ENCODE measurements around the gene TKTL1. TPM values are rescaled to one million over a fixed set of nuclear protein-coding genes. Genes with fewer than 3 reads are reported as not detected.

Gene TKTL1
- total and polyA plus RNA-seq, 5 experiments from 2014 or later, result 1.1 to 56.4 (median 38.8) TPM

DNA sequence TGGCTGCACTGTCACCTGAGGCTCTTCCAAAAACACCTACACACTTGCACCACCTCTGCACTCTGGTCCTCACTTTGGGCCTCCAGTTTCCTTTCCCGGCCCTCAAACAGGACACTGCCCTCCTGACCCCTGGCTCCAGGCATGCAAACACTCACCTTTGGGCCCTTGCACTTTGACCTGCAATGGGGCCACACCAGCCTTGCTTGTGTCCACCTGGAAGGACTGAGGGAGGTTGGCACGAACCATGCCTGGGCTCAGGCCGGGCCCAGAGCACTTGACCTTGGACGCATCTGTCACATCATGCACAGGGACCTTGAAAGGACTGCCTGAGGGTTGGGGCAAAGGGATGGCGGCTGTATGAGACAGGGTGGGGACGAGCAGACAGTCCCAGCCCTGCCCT, 63.2 kb downstream of the TKTL1 start:
- peak overlapping the region in 3 of 10 donors; percentile 10 to 66 (median 56) for H3K4me3 Mint-ChIP-seq
- POLR2A ChIA-PET, result interaction anchor here (4.3 kb wide), 1 partner anchor 11 kb away, joined by 18 read pairs; no protein-coding TSS in a partner anchor
- ATAC-seq, result no peak
- H3K36me3 Mint-ChIP-seq, result peaks cover 0 to 52% (median 0%) of the 10 kb centered on the region in 3 donors
- DNase-seq, result no peak
- H3K4me1 Mint-ChIP-seq, result peaks cover 5 to 41% (median 17%) of the 10 kb centered on the region in 4 donors
- no peaks in the 10 kb centered on the region for H3K27me3 Mint-ChIP-seq
- peak overlapping the region in 5 of 10 donors; percentile 67 to 81 (median 74) for H3K27ac Mint-ChIP-seq
- no peaks in the 10 kb centered on the region for H3K9me3 Mint-ChIP-seq

DNA sequence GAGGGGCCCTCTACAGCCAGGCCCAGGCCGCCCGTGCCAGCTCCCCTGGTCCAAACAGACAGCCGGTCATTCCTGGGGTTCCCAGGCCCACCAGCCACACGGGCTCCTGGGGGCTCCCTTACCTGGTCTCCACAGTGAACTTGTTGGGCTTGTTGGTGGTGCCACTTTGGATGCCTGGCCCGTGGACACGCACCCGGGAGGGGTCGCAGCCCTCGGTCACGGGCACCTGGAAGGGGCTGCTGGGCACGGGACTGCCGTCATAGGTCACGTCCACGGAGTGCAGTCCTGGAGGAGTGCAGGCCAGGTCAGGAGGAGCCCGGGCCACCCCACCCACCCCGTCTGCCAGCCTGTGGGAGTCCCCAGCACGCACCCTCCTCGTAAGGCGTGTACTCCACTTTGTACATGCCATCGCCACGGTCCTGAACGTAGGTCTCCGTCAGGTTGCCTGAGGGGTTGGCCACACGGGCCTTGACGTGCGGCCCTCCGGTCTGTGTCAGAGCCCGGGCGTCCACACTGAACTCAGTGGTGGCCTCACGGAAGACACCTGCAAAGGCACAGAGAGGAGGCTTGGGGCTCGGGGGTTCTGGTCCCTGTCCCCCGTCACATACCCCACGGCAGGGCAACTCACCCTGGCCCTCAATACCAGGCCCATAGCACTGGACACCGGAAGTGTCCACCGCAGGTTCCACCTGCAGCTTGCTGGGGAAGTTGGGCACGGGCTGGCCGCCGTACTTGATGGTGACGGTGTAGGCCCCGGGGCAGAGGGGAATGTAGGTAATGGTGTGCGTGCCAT, 64.0 kb downstream of the TKTL1 start:
- Mint-ChIP-seq H3K9me3 (no peaks in the 10 kb centered on the region), H3K27ac (peak overlapping the region in 2 of 10 donors; percentile 10 to 34), H3K36me3 (peaks cover 0 to 55% (median 0%) of the 10 kb centered on the region in 3 donors), H3K27me3 (no peaks in the 10 kb centered on the region), H3K4me3 (no peak overlapping the region), H3K4me1 (peaks cover 5 to 41% (median 15%) of the 10 kb centered on the region in 4 donors)
- POLR2A ChIA-PET, result interaction anchor here (4.3 kb wide), 1 partner anchor 11 kb away, joined by 18 read pairs; no protein-coding TSS in a partner anchor
- ATAC-seq (no peak), DNase-seq (peak in 1 of 10 donors; percentile 26)

DNA sequence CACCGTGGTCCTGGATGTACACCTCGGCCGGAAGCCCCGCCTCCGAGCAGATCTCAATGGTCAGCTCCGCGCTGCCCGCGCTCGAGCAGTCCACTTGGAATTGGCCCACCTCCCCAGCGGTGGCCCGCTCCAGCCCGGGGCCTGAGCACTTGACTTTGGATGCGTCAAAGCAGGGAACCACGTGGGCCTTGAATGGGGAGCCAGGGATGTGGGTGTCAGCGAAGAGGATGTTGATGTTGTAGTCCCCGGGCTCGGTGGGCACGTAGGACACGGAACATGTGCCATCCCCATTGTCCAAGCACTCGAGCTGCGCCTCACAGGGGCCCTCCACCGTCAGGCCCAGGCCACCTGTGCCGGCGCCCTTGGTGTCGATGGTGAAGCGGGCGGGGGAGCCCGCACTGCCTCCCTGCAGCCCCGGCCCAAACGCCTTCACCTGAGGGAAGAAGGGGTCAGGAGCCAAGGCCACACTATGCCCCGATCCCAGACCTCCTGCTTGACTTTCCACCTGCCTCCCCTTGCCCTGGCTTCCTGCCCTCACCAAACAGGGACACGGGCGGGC, 64.6 kb downstream of the TKTL1 start:
- Mint-ChIP-seq H3K27me3 (no peaks in the 10 kb centered on the region), H3K4me3 (peak overlapping the region in 1 of 10 donors; percentile 42), H3K36me3 (peaks cover 0 to 60% (median 0%) of the 10 kb centered on the region in 3 donors)

DNA sequence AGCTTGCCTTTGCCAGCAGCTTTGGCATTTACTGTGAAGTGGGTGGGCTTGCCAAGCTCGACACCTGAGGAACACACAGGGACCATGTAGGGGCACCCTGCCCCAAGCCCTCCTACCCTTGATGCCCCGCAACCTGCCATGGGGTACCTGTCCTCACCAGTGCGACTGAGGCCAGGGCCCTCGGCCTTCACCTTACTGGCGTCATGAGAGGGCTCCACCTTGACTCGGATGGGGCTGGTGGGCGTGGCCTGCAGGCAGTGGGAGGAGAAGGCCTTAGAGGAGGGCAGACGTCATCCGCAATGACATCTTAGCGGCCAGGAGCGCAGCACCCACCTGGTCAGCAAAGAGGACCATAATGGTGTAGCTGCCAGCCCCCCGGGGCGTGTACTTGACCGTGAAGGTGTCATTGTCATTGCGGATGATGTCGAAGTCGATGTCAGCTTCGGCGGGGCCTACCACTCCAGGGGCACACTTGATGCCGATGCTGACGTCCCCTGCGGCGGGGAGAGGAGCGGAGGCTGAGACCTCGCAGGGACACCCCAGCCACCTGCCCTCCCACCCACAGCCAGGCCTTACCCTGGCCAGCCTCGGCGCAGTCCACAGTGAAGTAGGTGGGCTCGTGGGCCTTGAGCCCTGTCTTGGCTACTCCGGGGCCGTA, 66.6 kb downstream of the TKTL1 start:
- Mint-ChIP-seq H3K9me3 (no peaks in the 10 kb centered on the region), H3K27ac (peak overlapping the region in 1 of 10 donors; percentile 29), H3K27me3 (no peaks in the 10 kb centered on the region), H3K4me3 (no peak overlapping the region), H3K36me3 (peaks cover 0 to 59% (median 0%) of the 10 kb centered on the region in 3 donors), H3K4me1 (peaks cover 3 to 41% (median 14%) of the 10 kb centered on the region in 4 donors)
- DNase-seq, result peak in 1 of 10 donors; percentile 52
- ATAC-seq, result no peak
- POLR2A ChIA-PET, result interaction anchor here (0.8 to 2.1 kb wide), 6 partner anchors 9 to 17 kb away, joined by 3 to 8 read pairs (median 6); partner anchors contain the start of gene EMD

More for the DNA sequence above, 64.6 kb downstream of the TKTL1 start:
- DNase-seq (peak in 1 of 10 donors; percentile 44), ATAC-seq (no peak)
- Mint-ChIP-seq H3K27ac (peak overlapping the region in 1 of 10 donors; percentile 40), H3K4me1 (peaks cover 5 to 43% (median 15%) of the 10 kb centered on the region in 4 donors), H3K9me3 (no peaks in the 10 kb centered on the region)
- POLR2A ChIA-PET, result interaction anchor here (4.3 kb wide), 1 partner anchor 10 kb away, joined by 18 read pairs; no protein-coding TSS in a partner anchor

DNA sequence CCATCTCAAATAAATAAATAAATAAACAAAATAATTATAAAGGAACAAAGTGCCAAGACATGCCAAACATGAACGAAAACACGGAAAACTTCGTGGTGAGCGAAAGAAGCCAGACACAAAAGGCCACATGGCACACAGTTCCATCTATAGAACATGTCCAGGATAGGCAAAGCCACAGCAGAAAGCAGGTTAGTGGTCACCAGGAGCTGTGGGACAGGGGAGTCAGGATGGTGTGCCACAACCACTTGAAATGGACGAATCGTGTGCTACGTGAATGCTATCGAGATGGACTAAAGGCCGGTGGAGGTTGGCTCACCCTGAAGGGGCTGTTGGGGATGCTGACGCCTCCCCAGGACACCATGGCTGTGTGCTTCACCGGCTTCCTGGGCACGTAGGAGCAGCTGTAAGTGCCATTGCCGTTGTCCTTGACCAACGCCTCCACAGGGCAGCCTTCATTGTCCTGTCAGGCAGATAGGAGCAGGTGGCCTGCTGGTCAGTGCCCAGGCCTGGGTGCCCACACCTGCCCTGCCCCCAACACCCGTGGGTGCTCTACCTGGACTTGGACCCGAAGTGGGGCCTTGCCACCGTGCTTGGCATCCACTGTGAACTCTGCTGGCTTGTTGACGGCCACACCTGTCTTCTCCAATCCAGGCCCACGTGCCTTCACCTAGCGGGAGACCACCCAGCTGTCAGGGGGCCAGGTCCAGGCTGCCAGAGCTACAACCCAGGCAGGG, 68.3 kb downstream of the TKTL1 start:
- Mint-ChIP-seq H3K36me3 (peaks cover 0 to 54% (median 0%) of the 10 kb centered on the region in 3 donors), H3K4me1 (peaks cover 4 to 37% (median 14%) of the 10 kb centered on the region in 4 donors), H3K9me3 (no peaks in the 10 kb centered on the region), H3K4me3 (peak overlapping the region in 1 of 10 donors; percentile 16), H3K27ac (peak overlapping the region in 2 of 10 donors; percentile 20 to 56), H3K27me3 (no peaks in the 10 kb centered on the region)
- ATAC-seq (no peak), DNase-seq (no peak)
- POLR2A ChIA-PET, result interaction anchor here (2.1 kb wide), 1 partner anchor 14 kb away, joined by 6 read pairs; no protein-coding TSS in a partner anchor

DNA sequence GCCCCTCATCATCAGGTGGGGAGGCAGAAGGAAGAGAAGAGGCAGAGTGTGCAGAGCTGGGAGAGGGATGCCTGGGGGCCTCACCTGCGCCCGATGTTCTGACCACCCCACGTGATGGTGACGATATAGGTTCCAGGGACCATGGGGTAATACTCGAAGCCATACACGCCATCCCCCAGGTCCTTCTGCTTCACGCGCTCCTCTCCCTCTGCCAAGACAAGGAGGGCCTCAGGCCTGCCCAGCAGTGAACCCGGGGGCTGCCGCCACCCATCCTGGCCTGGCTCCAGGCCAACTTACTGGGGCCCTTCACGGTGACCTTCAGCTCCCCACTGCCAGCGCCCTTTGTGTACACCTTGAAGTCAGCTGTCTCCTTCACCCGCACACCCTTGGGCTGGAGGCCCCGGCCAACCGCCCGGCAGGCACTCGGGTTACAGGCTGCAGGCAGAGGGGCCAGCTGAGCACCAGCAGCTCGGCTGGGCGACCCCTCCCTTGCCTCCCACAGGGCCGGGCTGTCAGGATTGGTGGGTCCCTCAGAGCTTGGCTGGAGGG, 69.5 kb downstream of the TKTL1 start:
- no peak for DNase-seq
- no peaks in the 10 kb centered on the region for H3K27me3 Mint-ChIP-seq
- peaks cover 0 to 50% (median 0%) of the 10 kb centered on the region in 3 donors for H3K36me3 Mint-ChIP-seq
- POLR2A ChIA-PET, result interaction anchor here (1.0 to 7.1 kb wide), 2 partner anchors 15 to 17 kb away, joined by 3 to 101 read pairs; no protein-coding TSS in a partner anchor
- no peak for ATAC-seq
- peak overlapping the region in 3 of 10 donors; percentile 55 to 78 (median 68) for H3K27ac Mint-ChIP-seq
- H3K4me3 Mint-ChIP-seq, result peak overlapping the region in 1 of 10 donors; percentile 15
- no peaks in the 10 kb centered on the region for H3K9me3 Mint-ChIP-seq
- H3K4me1 Mint-ChIP-seq, result peaks cover 4 to 35% (median 14%) of the 10 kb centered on the region in 4 donors

DNA sequence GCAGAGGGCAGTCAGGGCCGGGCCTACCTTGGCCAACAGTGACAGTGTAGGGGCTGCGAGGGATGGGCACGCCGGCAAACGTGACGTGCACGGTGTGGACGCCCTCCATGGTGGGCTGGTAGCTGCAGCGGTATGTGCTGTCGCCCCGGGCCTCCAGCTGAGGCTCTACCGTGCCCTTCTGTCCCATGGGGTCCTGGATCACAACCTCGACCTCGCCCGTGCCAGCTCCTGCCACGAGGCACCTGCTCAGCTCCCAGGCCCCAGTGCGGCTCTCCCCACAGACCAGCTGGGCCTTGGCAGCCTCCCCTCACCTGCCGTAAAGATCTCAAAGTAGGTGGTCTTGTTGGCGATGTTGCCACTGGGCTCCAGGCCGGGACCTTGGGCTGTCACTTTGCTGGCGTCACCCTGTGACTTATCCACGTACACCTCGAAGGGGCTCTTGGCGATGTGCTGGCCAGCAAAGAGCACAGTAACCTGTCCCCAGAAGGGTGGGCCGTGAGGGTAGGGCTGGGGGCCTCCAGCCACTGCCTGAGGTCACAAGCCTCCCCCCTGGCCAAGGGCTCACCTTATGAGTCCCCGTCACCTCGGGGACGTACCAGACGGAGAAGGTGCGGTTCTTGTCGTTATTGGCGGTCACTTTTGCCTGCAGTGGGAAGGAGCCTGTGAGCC, 70.5 kb downstream of the TKTL1 start:
- POLR2A ChIA-PET, result interaction anchor here (0.7 to 7.1 kb wide), 5 partner anchors 9 to 32 kb away, joined by 3 to 101 read pairs (median 5); partner anchors contain the start of gene RPL10
- Mint-ChIP-seq H3K36me3 (peaks cover 0 to 43% (median 0%) of the 10 kb centered on the region in 3 donors), H3K4me3 (no peak overlapping the region), H3K4me1 (peaks cover 4 to 32% (median 13%) of the 10 kb centered on the region in 4 donors), H3K9me3 (no peaks in the 10 kb centered on the region), H3K27ac (peak overlapping the region in 2 of 10 donors; percentile 1 to 81), H3K27me3 (no peaks in the 10 kb centered on the region)
- DNase-seq (no peak), ATAC-seq (no peak)

DNA sequence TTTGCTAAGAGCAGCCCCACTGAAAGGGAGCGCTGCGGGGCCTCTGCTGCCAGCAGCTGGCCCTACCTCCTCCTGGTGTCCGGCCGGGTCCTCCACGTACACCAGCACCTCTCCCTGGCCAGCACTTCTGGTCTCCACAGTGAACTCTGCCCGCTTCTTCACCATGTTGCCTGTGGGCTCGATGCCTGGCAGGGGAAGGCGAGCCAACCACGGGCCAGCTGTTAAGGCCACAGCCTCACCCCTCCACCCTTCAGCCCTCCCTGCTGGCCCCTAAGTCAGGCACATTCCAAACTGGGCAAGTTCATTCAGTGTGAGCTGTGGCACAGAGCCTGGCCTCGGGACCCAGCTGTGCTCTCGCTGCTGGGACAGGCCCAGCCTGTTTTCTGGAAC, 71.1 kb downstream of the TKTL1 start:
- H3K36me3 Mint-ChIP-seq, result peaks cover 0 to 38% (median 0%) of the 10 kb centered on the region in 3 donors
- H3K4me1 Mint-ChIP-seq, result peaks cover 4 to 30% (median 11%) of the 10 kb centered on the region in 4 donors
- DNase-seq (no peak), ATAC-seq (no peak)
- no peaks in the 10 kb centered on the region for H3K27me3 Mint-ChIP-seq
- POLR2A ChIA-PET, result interaction anchor here (0.7 to 7.1 kb wide), 4 partner anchors 10 to 31 kb away, joined by 3 to 101 read pairs (median 13); partner anchors contain the start of gene RPL10
- H3K4me3 Mint-ChIP-seq, result peak overlapping the region in 1 of 10 donors; percentile 41
- peak overlapping the region in 5 of 10 donors; percentile 32 to 81 (median 58) for H3K27ac Mint-ChIP-seq
- H3K9me3 Mint-ChIP-seq, result no peaks in the 10 kb centered on the region

DNA sequence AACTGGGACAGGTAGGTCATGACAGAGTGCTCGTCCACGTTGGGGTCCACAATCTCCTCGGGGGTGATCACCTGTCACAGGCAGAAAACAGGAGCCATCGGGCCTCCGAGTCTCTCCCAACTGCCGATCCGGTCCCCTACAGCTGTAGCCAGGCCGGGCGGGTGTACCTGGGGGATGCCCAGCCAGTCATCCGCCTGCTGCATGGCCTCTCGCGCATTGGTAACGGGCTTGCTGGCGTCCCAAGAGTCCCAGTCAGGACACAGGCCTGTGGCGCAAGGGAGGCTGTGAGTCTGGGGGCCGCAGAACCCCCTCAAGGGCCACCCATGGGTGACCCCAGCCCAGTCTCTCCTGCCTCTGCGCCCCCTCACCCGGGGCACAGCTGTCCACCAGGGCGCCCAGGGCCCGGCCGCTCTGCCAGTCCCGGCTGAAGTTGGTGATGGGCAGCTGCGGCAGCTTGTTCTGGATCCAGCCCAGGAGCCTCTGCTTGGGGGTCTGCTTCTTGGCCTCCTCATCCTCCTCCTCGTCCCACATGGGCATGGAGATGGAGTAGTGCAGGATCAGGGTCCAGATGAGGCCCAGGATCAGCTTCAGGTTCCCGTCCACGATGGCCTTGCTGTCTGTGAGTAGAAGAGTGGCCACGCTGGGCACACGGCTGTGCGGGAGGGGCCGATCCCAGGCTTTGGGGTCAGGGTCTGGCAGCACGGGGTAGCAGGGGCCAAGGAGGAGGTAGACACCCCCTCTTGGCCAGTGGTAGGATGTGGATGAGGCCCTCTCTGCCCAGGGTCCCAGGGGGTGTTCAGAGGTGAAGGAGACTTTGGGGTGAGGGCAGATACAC, 72.1 kb downstream of the TKTL1 start:
- POLR2A ChIA-PET, result interaction anchor here (0.5 to 7.1 kb wide), 9 partner anchors 10 to 366 kb away, joined by 3 to 101 read pairs (median 7); partner anchors contain the start of genes EMD and RPL10
- no peaks in the 10 kb centered on the region for H3K9me3 Mint-ChIP-seq
- no peaks in the 10 kb centered on the region for H3K27me3 Mint-ChIP-seq
- H3K4me1 Mint-ChIP-seq, result peaks cover 4 to 31% (median 18%) of the 10 kb centered on the region in 4 donors
- peaks cover 0 to 33% (median 0%) of the 10 kb centered on the region in 3 donors for H3K36me3 Mint-ChIP-seq
- ATAC-seq, result no peak
- H3K4me3 Mint-ChIP-seq, result peak overlapping the region; percentile 73 to 95 (median 86)
- DNase-seq, result no peak
- H3K27ac Mint-ChIP-seq, result peak overlapping the region; percentile 79 to 94 (median 92)

Measured in naive thymus-derived CD8-positive, alpha-beta T cell (primary cell).